Esophagus muscularis mucosa (tissue), 4 donors: Measurements from ENCODE around the gene ADAM22.

Source experiments
- CTCF ChIP-seq, 3 experiments: fragments of 200-600 bp in 2 of 3; fragments of 450-650 bp in 1 of 3; sonication (generic) in 2 of 3; IDR thresholded peaks; one replicate each; pipeline ENCODE4 v1.5.1; 2017 to 2019; ENCODE audit warnings: antibody characterized with exemption in 3 of 3, mild to moderate bottlenecking in 2 of 3, moderate library complexity in 1 of 3
- EP300 ChIP-seq: sonication (generic); formaldehyde crosslinking; IDR thresholded peaks from one replicate; pipeline ENCODE4 v1.6.1; 2017; ENCODE audit warnings: antibody characterized with exemption
- POLR2A ChIP-seq: fragments of 450-650 bp; IDR thresholded peaks from one replicate; pipeline ENCODE4 v1.6.1; 2017; ENCODE audit warnings: antibody characterized with exemption, moderate library complexity, mild to moderate bottlenecking, low read depth

GRCh38 chr7:88012086-88012485 lies 78.0 kb downstream of the ADAM22 start:
- no peak for TF ChIP-seq CTCF (IDR thresholded peaks at IDR 0.05)
- no peak for TF ChIP-seq EP300
- TF ChIP-seq POLR2A, result no peak
